ENCODE results near the gene MMAA. TPM values are rescaled to one million over a fixed set of nuclear protein-coding genes. Genes with fewer than 3 reads are reported as not detected.
"Not testable (repeated sequence)": the region's sequence is repeated elsewhere in the genome, so short reads cannot be mapped to it uniquely, and the experiment has no call there.

The MMAA gene
- total RNA-seq, 1 experiment from 2014 or later: 6.8 TPM

GRCh38 chr4:145583191-145584055 is 35.8 kb upstream of the MMAA start:
- intact Hi-C loops (cut with micrococcal nuclease; ENCODE audit: unreplicated experiment): no loop called here
- no peaks in the 10 kb centered on the region for H3K9me3 ChIP-seq (ENCODE audit: low read depth, low read length, poor library complexity, severe bottlenecking)
- no peak for TF ChIP-seq CTCF (conservative IDR thresholded peaks at IDR 0.05; ENCODE audit: low read depth, low read length)
- TF ChIP-seq EZH2 (IDR thresholded peaks at IDR 0.05; ENCODE audit: borderline replicate concordance, low read depth, low read length, poor library complexity, severe bottlenecking): no peak
- no TSS peak for BruUV-seq (replicated peaks)
- no peaks in the 10 kb centered on the region for H3K27me3 ChIP-seq (replicated peaks; ENCODE audit: insufficient read depth, low read depth, low read length, poor library complexity)
- no peak overlapping the region for H3K4me3 ChIP-seq (ENCODE audit: low read depth, low read length, poor library complexity, severe bottlenecking)
- H3K27ac ChIP-seq (ENCODE audit: low read depth, low read length, poor library complexity, severe bottlenecking): no peak overlapping the region
- ChIA-PET CTCF (no interaction called here), POLR2A (ENCODE audit: low non-redundant PET) (no interaction called here)
- no peak for DNase-seq (ENCODE audit: low spot score)
- no peaks in the 10 kb centered on the region for H3K4me1 ChIP-seq (ENCODE audit: insufficient read depth, low read length, poor library complexity, severe bottlenecking)
- H3K36me3 ChIP-seq (ENCODE audit: insufficient read depth, low read length, poor library complexity, severe bottlenecking): no peaks in the 10 kb centered on the region

- BruUV-seq (replicated peaks): no TSS peak
- Histone ChIP-seq H3K36me3 (ENCODE audit: insufficient read depth, low read length, poor library complexity, severe bottlenecking) (no peaks in the 10 kb centered on the region), H3K4me3 (ENCODE audit: low read depth, low read length, poor library complexity, severe bottlenecking) (no peak overlapping the region), H3K27me3 (replicated peaks; ENCODE audit: insufficient read depth, low read depth, low read length, poor library complexity) (no peaks in the 10 kb centered on the region), H3K4me1 (ENCODE audit: insufficient read depth, low read length, poor library complexity, severe bottlenecking) (no peaks in the 10 kb centered on the region), H3K9me3 (ENCODE audit: low read depth, low read length, poor library complexity, severe bottlenecking) (no peaks in the 10 kb centered on the region), H3K27ac (ENCODE audit: low read depth, low read length, poor library complexity, severe bottlenecking) (no peak overlapping the region)
- CTCF ChIA-PET: no interaction called here
- no peak for TF ChIP-seq EZH2 (IDR thresholded peaks at IDR 0.05; ENCODE audit: borderline replicate concordance, low read depth, low read length, poor library complexity, severe bottlenecking)
- no peak for TF ChIP-seq CTCF (conservative IDR thresholded peaks at IDR 0.05; ENCODE audit: low read depth, low read length)
- no peak for DNase-seq (ENCODE audit: low spot score)
- intact Hi-C loops (cut with micrococcal nuclease; ENCODE audit: unreplicated experiment): no loop called here
- POLR2A ChIA-PET (ENCODE audit: low non-redundant PET): no interaction called here
Measured at GRCh38 chr4:145587088-145587754, 32.0 kb upstream of the MMAA start.

- BruUV-seq (replicated peaks); H3K27ac ChIP-seq (ENCODE audit: low read depth, low read length, poor library complexity, severe bottlenecking); POLR2A ChIA-PET (ENCODE audit: low non-redundant PET); H3K36me3 ChIP-seq (ENCODE audit: insufficient read depth, low read length, poor library complexity, severe bottlenecking); CTCF ChIA-PET; H3K27me3 ChIP-seq (replicated peaks; ENCODE audit: insufficient read depth, low read depth, low read length, poor library complexity); DNase-seq (ENCODE audit: low spot score); H3K9me3 ChIP-seq (ENCODE audit: low read depth, low read length, poor library complexity, severe bottlenecking); intact Hi-C loops (cut with micrococcal nuclease; ENCODE audit: unreplicated experiment); H3K4me3 ChIP-seq (ENCODE audit: low read depth, low read length, poor library complexity, severe bottlenecking); H3K4me1 ChIP-seq (ENCODE audit: insufficient read depth, low read length, poor library complexity, severe bottlenecking): not testable (repeated sequence)
Measured at GRCh38 chr4:145589381-145589780, 29.8 kb upstream of the MMAA start.
